Common myeloid progenitor, CD34-positive (primary cell): ENCODE data around the gene PKD2.

Experiments
- CTCF ChIA-PET: fragments of 350-600 bp; sonication (Branson Sonifier 250); formaldehyde crosslinking; loops from one replicate; lab custom pipeline; 2021; ENCODE audit warnings: antibody characterized with exemption; lab: Charles Lee
- POLR2A ChIA-PET: fragments of 350-600 bp; sonication (Branson Sonifier 250); formaldehyde crosslinking; loops from one replicate; lab custom pipeline; 2021; ENCODE audit warnings: antibody characterized with exemption; lab: Charles Lee
- DNase-seq, 3 donors: peaks; one replicate each; pipeline versions ENCODE4 v3.0.0 to v3.0.0-alpha.2; 2013
- H3K27ac ChIP-seq, 2 experiments: 1 replicate in 1 of 2; 2 replicates in 1 of 2; pipeline ENCODE4 v1.7.0; 2013; ENCODE audit warnings: inconsistent platforms in 2 of 2, low read length in 2 of 2, mild to moderate bottlenecking in 2 of 2, low read depth in 1 of 2, moderate library complexity in 1 of 2; ENCODE audit not compliant: severe bottlenecking in 2 of 2, insufficient read depth in 1 of 2, poor library complexity in 1 of 2
- H3K27me3 ChIP-seq, 5 experiments: replicated peaks in 2 of 5; 1 replicate in 3 of 5; 2 replicates in 2 of 5; pipeline versions ENCODE4 v1.6.1 to v1.7.0; 2013; ENCODE audit warnings: low read length in 4 of 5, mild to moderate bottlenecking in 2 of 5, moderate library complexity in 2 of 5, inconsistent platforms in 1 of 5; ENCODE audit not compliant: insufficient read depth in 5 of 5, control insufficient read depth in 4 of 5
- H3K36me3 ChIP-seq, 4 experiments: 1 replicate in 2 of 4; 2 replicates in 2 of 4; pipeline versions ENCODE4 v1.6.1 to v1.7.0; 2013; ENCODE audit warnings: low read length in 3 of 4, control low read depth in 1 of 4, mild to moderate bottlenecking in 1 of 4; ENCODE audit not compliant: control insufficient read depth in 4 of 4, insufficient read depth in 4 of 4
- H3K4me1 ChIP-seq, 4 experiments: 1 replicate in 3 of 4; 2 replicates in 1 of 4; pipeline versions ENCODE4 v1.6.1 to v1.7.1; 2013; ENCODE audit warnings: low read length in 3 of 4, mild to moderate bottlenecking in 3 of 4, control low read depth in 1 of 4, inconsistent platforms in 1 of 4, moderate library complexity in 1 of 4; ENCODE audit not compliant: control insufficient read depth in 4 of 4, insufficient read depth in 4 of 4; ENCODE audit errors: control extremely low read depth in 1 of 4
- H3K4me3 ChIP-seq, 7 experiments: 1 replicate in 4 of 7; 2 replicates in 3 of 7; pipeline versions ENCODE4 v1.5.1 to v1.7.0; 2013; ENCODE audit warnings: mild to moderate bottlenecking in 7 of 7, low read length in 6 of 7, moderate library complexity in 6 of 7, inconsistent platforms in 2 of 7, low read depth in 2 of 7, control low read depth in 1 of 7; ENCODE audit not compliant: insufficient read depth in 4 of 7, control insufficient read depth in 1 of 7; ENCODE audit errors: extremely low read depth in 1 of 7
- H3K9me3 ChIP-seq, 5 experiments: 1 replicate in 4 of 5; 2 replicates in 1 of 5; pipeline versions ENCODE4 v1.6.1 to v1.7.1; 2013; ENCODE audit warnings: low read length in 4 of 5, mild to moderate bottlenecking in 2 of 5, inconsistent platforms in 1 of 5, low read depth in 1 of 5, moderate library complexity in 1 of 5; ENCODE audit not compliant: control insufficient read depth in 4 of 5, insufficient read depth in 2 of 5; ENCODE audit errors: control extremely low read depth in 1 of 5
- WGBS: methylation state at CpG from one replicate; pipeline ENCODE4 v1.1.5; 2013; ENCODE audit not compliant: insufficient coverage; 5-methylcytosine and 5-hydroxymethylcytosine counted together

PKD2 gene

GRCh38 chr4:87970121-87970520, 37.3 kb upstream of the PKD2 start:
- ChIA-PET POLR2A (no interaction called here), CTCF (interaction anchor here (1.5 kb wide), 1 partner anchor 15 kb away, joined by 3 read pairs; no protein-coding TSS in a partner anchor)
- Histone ChIP-seq H3K36me3 (no peaks in the 10 kb centered on the region), H3K4me1 (peaks cover 5 to 21% (median 13%) of the 10 kb centered on the region in 4 experiments), H3K27me3 (no peaks in the 10 kb centered on the region), H3K9me3 (peaks cover 0 to 2% (median 0%) of the 10 kb centered on the region in 5 experiments), H3K4me3 (no peak overlapping the region), H3K27ac (no peak overlapping the region)
- 94% methylated on average over 2 of the region's 2 CpGs for WGBS
- no peak for DNase-seq

GRCh38 chr4:87971866-87972265, 35.6 kb upstream of the PKD2 start:
- CTCF ChIA-PET: interaction anchor here (0.7 to 4.7 kb wide), 6 partner anchors 14 to 129 kb away, joined by 3 to 58 read pairs (median 7); no protein-coding TSS in a partner anchor
- no CpG with 5 or more reads among the region's 1 CpG for WGBS
- POLR2A ChIA-PET: no interaction called here
- H3K4me3 ChIP-seq: no peak overlapping the region
- H3K9me3 ChIP-seq: no peaks in the 10 kb centered on the region
- H3K36me3 ChIP-seq: no peaks in the 10 kb centered on the region
- no peaks in the 10 kb centered on the region for H3K27me3 ChIP-seq
- peaks cover 9 to 33% (median 19%) of the 10 kb centered on the region in 4 experiments for H3K4me1 ChIP-seq
- no peak for DNase-seq
- no peak overlapping the region for H3K27ac ChIP-seq

- Histone ChIP-seq H3K9me3 (no peaks in the 10 kb centered on the region), H3K27me3 (no peaks in the 10 kb centered on the region), H3K4me3 (peak overlapping the region in 2 of 7 experiments; percentile 12 to 27), H3K4me1 (peaks cover 9 to 33% (median 19%) of the 10 kb centered on the region in 4 experiments), H3K27ac (no peak overlapping the region), H3K36me3 (no peaks in the 10 kb centered on the region)
- DNase-seq: peak; percentile 53 to 66 (median 62)
- WGBS: 20% methylated on average over 7 of the region's 14 CpGs
- CTCF ChIA-PET: interaction anchor here (0.6 to 5.3 kb wide), 18 partner anchors 10 to 130 kb away, joined by 3 to 59 read pairs (median 4); no protein-coding TSS in a partner anchor
- POLR2A ChIA-PET: interaction anchor here (0.6 kb wide), 2 partner anchors 22 to 221 kb away, joined by 3 to 4 read pairs; no protein-coding TSS in a partner anchor
Observed at GRCh38 chr4:87973283-87974169, 33.9 kb upstream of the PKD2 start.

GRCh38 chr4:87974856-87975462, 32.5 kb upstream of the PKD2 start:
- CTCF ChIA-PET: interaction anchor here (0.6 to 5.3 kb wide), 10 partner anchors 11 to 844 kb away, joined by 3 to 59 read pairs (median 8); no protein-coding TSS in a partner anchor
- Histone ChIP-seq H3K4me3 (peak overlapping the region in 3 of 7 experiments; percentile 26 to 66 (median 31)), H3K36me3 (no peaks in the 10 kb centered on the region), H3K27me3 (no peaks in the 10 kb centered on the region), H3K4me1 (peaks cover 9 to 28% (median 17%) of the 10 kb centered on the region in 4 experiments), H3K27ac (no peak overlapping the region), H3K9me3 (no peaks in the 10 kb centered on the region)
- DNase-seq: peak in 2 of 3 donors; percentile 34 to 49
- WGBS: 22% methylated on average over 3 of the region's 6 CpGs
- POLR2A ChIA-PET: interaction anchor here (0.6 kb wide), 1 partner anchor 389 kb away, joined by 4 read pairs; no protein-coding TSS in a partner anchor

GRCh38 chr4:87975466-87975865, 32.0 kb upstream of the PKD2 start, which contains the start of gene SPP1:
Gene SPP1 (plus strand): TSS chr4:87975714. CDS start chr4:87976896, 1,182 bp downstream.
- DNase-seq: peak; percentile 89 to 96 (median 95)
- H3K27ac ChIP-seq: no peak within 1 kb of the TSS
- H3K27me3 ChIP-seq: no peaks in the 10 kb centered on the region
- H3K9me3 ChIP-seq: no peaks in the 10 kb centered on the region
- CTCF ChIA-PET: interaction anchor here (0.6 to 5.3 kb wide), 9 partner anchors 11 to 844 kb away, joined by 3 to 59 read pairs (median 4); no protein-coding TSS in a partner anchor
- POLR2A ChIA-PET: interaction anchor here (0.6 kb wide), 1 partner anchor 389 kb away, joined by 4 read pairs; no protein-coding TSS in a partner anchor
- no peaks in the 10 kb centered on the region for H3K36me3 ChIP-seq
- 0% methylated on average over 5 of the region's 8 CpGs for WGBS
- H3K4me1 ChIP-seq: peaks cover 9 to 28% (median 17%) of the 10 kb centered on the region in 4 experiments
- peak within 1 kb of the TSS in 3 of 7 experiments; percentile 26 to 66 (median 37) for H3K4me3 ChIP-seq

- no peak for DNase-seq
- WGBS: 98% methylated on average over 4 of the region's 5 CpGs
- CTCF ChIA-PET: interaction anchor here (1.3 to 5.3 kb wide), 6 partner anchors 9 to 129 kb away, joined by 3 to 59 read pairs (median 8); no protein-coding TSS in a partner anchor
- Histone ChIP-seq H3K27ac (no peak overlapping the region), H3K36me3 (no peaks in the 10 kb centered on the region), H3K9me3 (no peaks in the 10 kb centered on the region), H3K4me1 (peaks cover 9 to 28% (median 17%) of the 10 kb centered on the region in 4 experiments), H3K27me3 (no peaks in the 10 kb centered on the region), H3K4me3 (no peak overlapping the region)
- POLR2A ChIA-PET: no interaction called here
Observed at GRCh38 chr4:87977521-87978278, 29.7 kb upstream of the PKD2 start.
